Neural progenitor cell (in vitro differentiated cells): ENCODE results near the gene SSBP3. TPM values are rescaled to one million over a fixed set of nuclear protein-coding genes. Genes with fewer than 3 reads are reported as not detected.
A peak's percentile ranks its signal among the peaks of the same experiment; 100 is the strongest.

Source experiments
- DNase-seq: peaks from one replicate; pipeline ENCODE4 v3.0.0-alpha.2; 2016; ENCODE audit warnings: low spot score
- H2AFZ ChIP-seq: fragments of 200-600 bp; sonication (generic); replicated peaks from 2 replicates; pipeline ENCODE4 v1.6.1; 2016; ENCODE audit warnings: antibody characterized with exemption
- H3F3A ChIP-seq: fragments of 200-600 bp; sonication (generic); 2 replicates; pipeline ENCODE4 v1.6.1; 2016; ENCODE audit warnings: antibody characterized with exemption, low read depth
- H3K27ac ChIP-seq: fragments of 200-600 bp; sonication (generic); 2 replicates; pipeline ENCODE4 v1.5.1; 2016; ENCODE audit warnings: mild to moderate bottlenecking
- H3K27me3 ChIP-seq: fragments of 200-600 bp; sonication (generic); 2 replicates; pipeline ENCODE4 v1.6.1; 2016; ENCODE audit warnings: mild to moderate bottlenecking, moderate library complexity
- H3K36me3 ChIP-seq: fragments of 200-600 bp; sonication (generic); 2 replicates; pipeline ENCODE4 v1.5.1; 2016
- H3K4me1 ChIP-seq: fragments of 200-600 bp; sonication (generic); 2 replicates; pipeline ENCODE4 v1.6.1; 2016; ENCODE audit warnings: mixed run types
- H3K4me2 ChIP-seq: fragments of 200-600 bp; sonication (generic); 2 replicates; pipeline ENCODE4 v1.6.1; 2016
- H3K4me3 ChIP-seq: fragments of 200-600 bp; sonication (generic); 2 replicates; pipeline ENCODE4 v1.5.1; 2016
- H3K79me2 ChIP-seq: fragments of 200-600 bp; sonication (generic); 2 replicates; pipeline ENCODE4 v1.6.1; 2016; ENCODE audit warnings: low read depth
- H3K9ac ChIP-seq: fragments of 200-600 bp; sonication (generic); 2 replicates; pipeline ENCODE4 v1.6.1; 2016
- H3K9me3 ChIP-seq: fragments of 200-600 bp; sonication (generic); 2 replicates; pipeline ENCODE4 v1.5.1; 2016; ENCODE audit warnings: low read depth
- H4K20me1 ChIP-seq: fragments of 200-600 bp; sonication (generic); 2 replicates; pipeline ENCODE4 v1.6.1; 2016; ENCODE audit warnings: low read depth
- H3K27ac Mint-ChIP-seq: 3 replicates; pipeline ENCODE4 v1.8.0; 2021; ENCODE audit warnings: mixed read lengths
- H3K27me3 Mint-ChIP-seq: 2 replicates; pipeline ENCODE4 v1.8.0; 2022; ENCODE audit warnings: low read depth, mild to moderate bottlenecking, inconsistent platforms, moderate library complexity, mixed read lengths; ENCODE audit not compliant: insufficient read depth
- H3K36me3 Mint-ChIP-seq: 3 replicates; pipeline ENCODE4 v1.8.0; 2021; ENCODE audit warnings: mixed read lengths
- H3K4me1 Mint-ChIP-seq: 3 replicates; pipeline ENCODE4 v1.8.0; 2021; ENCODE audit warnings: mixed read lengths
- H3K4me3 Mint-ChIP-seq: 3 replicates; pipeline ENCODE4 v1.8.0; 2021; ENCODE audit warnings: mild to moderate bottlenecking, moderate library complexity, mixed read lengths
- H3K9me3 Mint-ChIP-seq: 3 replicates; pipeline ENCODE4 v1.8.0; 2020; ENCODE audit warnings: mixed read lengths
- EZH2 ChIP-seq: fragments of 200-600 bp; sonication (generic); IDR thresholded peaks from 2 replicates; pipeline ENCODE4 v1.6.1; 2017; ENCODE audit warnings: antibody characterized with exemption, mild to moderate bottlenecking, moderate library complexity
- EZH2phosphoT487 ChIP-seq: fragments of 200-600 bp; sonication (generic); IDR thresholded peaks from 2 replicates; pipeline ENCODE4 v1.6.1; 2017; ENCODE audit warnings: antibody characterized with exemption
- total RNA-seq: library from RNA; depleted of rRNA; stranded (reverse); fragments of >200 nt; gene quantifications from 2 replicates; pipeline ENCODE4 v1.2.3, GENCODE V29; 2015; ENCODE audit warnings: low replicate concordance
- TF ChIP-seq, protein P1 (sequence below): fragments of 200-600 bp; sonication (generic); IDR thresholded peaks from 2 replicates; pipeline ENCODE4 v1.5.1; 2017; ENCODE audit warnings: antibody characterized with exemption, mild to moderate bottlenecking

SSBP3 gene
- total RNA-seq, 1 donor from 2014 or later, result 53.0 TPM

GRCh38 chr1:54384918-54385726 is 21.1 kb downstream of the SSBP3 start:
- Mint-ChIP-seq H3K27me3 (peaks cover 11% of the 10 kb centered on the region), H3K4me1 (peaks cover 41% of the 10 kb centered on the region), H3K36me3 (peaks cover 26% of the 10 kb centered on the region), H3K4me3 (no peak overlapping the region), H3K9me3 (no peaks in the 10 kb centered on the region), H3K27ac (peak overlapping the region; percentile 52)
- no peaks in the 10 kb centered on the region for H3K9me3 ChIP-seq
- no peak for DNase-seq
- H3K27ac ChIP-seq, result no peak overlapping the region
- no peak overlapping the region for H3K4me3 ChIP-seq
- no peak overlapping the region for H3K4me2 ChIP-seq
- no peak overlapping the region for H2AFZ ChIP-seq
- no peaks in the 10 kb centered on the region for H3K36me3 ChIP-seq
- peaks cover 96% of the 10 kb centered on the region for H4K20me1 ChIP-seq
- no peaks in the 10 kb centered on the region for H3K27me3 ChIP-seq
- TF ChIP-seq EZH2phosphoT487 (no peak), EZH2 (no peak)
- TF ChIP-seq, protein P1, sequence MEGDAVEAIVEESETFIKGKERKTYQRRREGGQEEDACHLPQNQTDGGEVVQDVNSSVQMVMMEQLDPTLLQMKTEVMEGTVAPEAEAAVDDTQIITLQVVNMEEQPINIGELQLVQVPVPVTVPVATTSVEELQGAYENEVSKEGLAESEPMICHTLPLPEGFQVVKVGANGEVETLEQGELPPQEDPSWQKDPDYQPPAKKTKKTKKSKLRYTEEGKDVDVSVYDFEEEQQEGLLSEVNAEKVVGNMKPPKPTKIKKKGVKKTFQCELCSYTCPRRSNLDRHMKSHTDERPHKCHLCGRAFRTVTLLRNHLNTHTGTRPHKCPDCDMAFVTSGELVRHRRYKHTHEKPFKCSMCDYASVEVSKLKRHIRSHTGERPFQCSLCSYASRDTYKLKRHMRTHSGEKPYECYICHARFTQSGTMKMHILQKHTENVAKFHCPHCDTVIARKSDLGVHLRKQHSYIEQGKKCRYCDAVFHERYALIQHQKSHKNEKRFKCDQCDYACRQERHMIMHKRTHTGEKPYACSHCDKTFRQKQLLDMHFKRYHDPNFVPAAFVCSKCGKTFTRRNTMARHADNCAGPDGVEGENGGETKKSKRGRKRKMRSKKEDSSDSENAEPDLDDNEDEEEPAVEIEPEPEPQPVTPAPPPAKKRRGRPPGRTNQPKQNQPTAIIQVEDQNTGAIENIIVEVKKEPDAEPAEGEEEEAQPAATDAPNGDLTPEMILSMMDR, result no peak
- H3K9ac ChIP-seq, result no peak overlapping the region
- H3F3A ChIP-seq, result peaks cover 10% of the 10 kb centered on the region
- peaks cover 18% of the 10 kb centered on the region for H3K4me1 ChIP-seq
- H3K79me2 ChIP-seq, result peaks cover 92% of the 10 kb centered on the region

DNA sequence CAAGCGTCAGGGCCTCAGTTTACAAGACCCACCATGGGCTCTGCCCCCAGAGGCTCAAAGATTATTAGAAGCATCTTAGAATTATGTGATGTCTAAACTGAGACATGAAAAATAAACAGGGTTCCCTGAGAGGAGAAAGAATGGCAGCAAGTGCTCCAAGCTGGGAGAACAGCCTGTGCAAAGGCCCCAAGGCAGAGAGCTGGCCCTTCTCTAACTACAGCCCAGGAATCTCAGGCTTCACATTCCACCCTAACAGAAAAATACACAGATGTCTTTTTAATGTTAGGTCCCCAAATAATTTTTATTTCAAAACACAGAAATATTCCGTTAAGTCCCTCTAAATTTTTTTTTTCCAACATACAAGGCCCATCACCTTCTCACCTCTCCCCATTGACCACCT is 21.7 kb downstream of the SSBP3 start:
- peaks cover 92% of the 10 kb centered on the region for H3K79me2 ChIP-seq
- DNase-seq, result no peak
- H3K4me3 ChIP-seq, result no peak overlapping the region
- H4K20me1 ChIP-seq, result peaks cover 96% of the 10 kb centered on the region
- TF ChIP-seq EZH2 (no peak), EZH2phosphoT487 (no peak)
- TF ChIP-seq, protein P1, result no peak
- H3K27me3 ChIP-seq, result no peaks in the 10 kb centered on the region
- Mint-ChIP-seq H3K36me3 (peaks cover 24% of the 10 kb centered on the region), H3K27me3 (peaks cover 13% of the 10 kb centered on the region), H3K4me1 (peaks cover 45% of the 10 kb centered on the region), H3K9me3 (no peaks in the 10 kb centered on the region), H3K27ac (peak overlapping the region; percentile 52), H3K4me3 (no peak overlapping the region)
- no peak overlapping the region for H3K9ac ChIP-seq
- no peaks in the 10 kb centered on the region for H3K36me3 ChIP-seq
- H3K4me1 ChIP-seq, result peaks cover 24% of the 10 kb centered on the region
- no peaks in the 10 kb centered on the region for H3K9me3 ChIP-seq
- peaks cover 15% of the 10 kb centered on the region for H3F3A ChIP-seq
- no peak overlapping the region for H2AFZ ChIP-seq
- H3K27ac ChIP-seq, result no peak overlapping the region
- H3K4me2 ChIP-seq, result no peak overlapping the region

GRCh38 chr1:54381524-54381923 is 24.7 kb downstream of the SSBP3 start:
- peaks cover 43% of the 10 kb centered on the region for H3K4me1 ChIP-seq
- TF ChIP-seq, protein P1, result no peak
- no peak for TF ChIP-seq EZH2phosphoT487
- no peak for TF ChIP-seq EZH2
- Mint-ChIP-seq H3K27me3 (peaks cover 10% of the 10 kb centered on the region), H3K4me1 (peaks cover 61% of the 10 kb centered on the region), H3K4me3 (peak overlapping the region; percentile 27), H3K27ac (no peak overlapping the region), H3K36me3 (peaks cover 20% of the 10 kb centered on the region), H3K9me3 (no peaks in the 10 kb centered on the region)
- H2AFZ ChIP-seq, result no peak overlapping the region
- no peak overlapping the region for H3K4me2 ChIP-seq
- H3K9me3 ChIP-seq, result no peaks in the 10 kb centered on the region
- peaks cover 36% of the 10 kb centered on the region for H3F3A ChIP-seq
- H3K9ac ChIP-seq, result no peak overlapping the region
- H3K4me3 ChIP-seq, result no peak overlapping the region
- no peaks in the 10 kb centered on the region for H3K36me3 ChIP-seq
- H3K79me2 ChIP-seq, result peaks cover 89% of the 10 kb centered on the region
- H3K27ac ChIP-seq, result no peak overlapping the region
- H3K27me3 ChIP-seq, result no peaks in the 10 kb centered on the region
- DNase-seq, result no peak
- peaks cover 90% of the 10 kb centered on the region for H4K20me1 ChIP-seq
